ENCODE data around the gene ORC3.

- TF ChIP-seq CTCF (IDR thresholded peaks at IDR 0.05) (no peak), POLR2A (IDR thresholded peaks at IDR 0.05) (no peak)
Measured at GRCh38 chr6:87541744-87542143, 48.2 kb upstream of the ORC3 start.

Data from right lobe of liver (tissue), 4 donors.